ENCODE results near the gene APOB. TPM values are rescaled to one million over a fixed set of nuclear protein-coding genes. Genes with fewer than 3 reads are reported as not detected.

Gene APOB
- total RNA-seq, 1 donor from 2014 or later = 15.9 TPM

- Mint-ChIP-seq H3K9me3 (ENCODE audit: unreplicated experiment) (no peaks in the 10 kb centered on the region), H3K4me1 (ENCODE audit: unreplicated experiment) (peaks cover 41% of the 10 kb centered on the region), H3K4me3 (ENCODE audit: unreplicated experiment) (no peak overlapping the region), H3K27ac (ENCODE audit: unreplicated experiment) (no peak overlapping the region), H3K36me3 (ENCODE audit: low read depth, unreplicated experiment) (no peaks in the 10 kb centered on the region), H3K27me3 (ENCODE audit: unreplicated experiment) (no peaks in the 10 kb centered on the region)
- no peak for DNase-seq (ENCODE audit: low spot score)
- TF ChIP-seq CTCF (IDR thresholded peaks at IDR 0.05; ENCODE audit: unreplicated experiment) = no peak
Observed at GRCh38 chr2:21067125-21067524, 23.3 kb upstream of the APOB start.

GRCh38 chr2:21059885-21060610, 16.2 kb upstream of the APOB start:
- TF ChIP-seq CTCF (IDR thresholded peaks at IDR 0.05; ENCODE audit: unreplicated experiment) = no peak
- H3K4me3 Mint-ChIP-seq (ENCODE audit: unreplicated experiment) = no peak overlapping the region
- H3K27me3 Mint-ChIP-seq (ENCODE audit: unreplicated experiment) = peaks cover 1% of the 10 kb centered on the region
- no peak overlapping the region for H3K27ac Mint-ChIP-seq (ENCODE audit: unreplicated experiment)
- H3K36me3 Mint-ChIP-seq (ENCODE audit: low read depth, unreplicated experiment) = no peaks in the 10 kb centered on the region
- no peaks in the 10 kb centered on the region for H3K4me1 Mint-ChIP-seq (ENCODE audit: unreplicated experiment)
- no peaks in the 10 kb centered on the region for H3K9me3 Mint-ChIP-seq (ENCODE audit: unreplicated experiment)
- DNase-seq (ENCODE audit: low spot score) = no peak

- Mint-ChIP-seq H3K27me3 (ENCODE audit: unreplicated experiment) (peaks cover 1% of the 10 kb centered on the region), H3K27ac (ENCODE audit: unreplicated experiment) (no peak overlapping the region)
- TF ChIP-seq CTCF (IDR thresholded peaks at IDR 0.05; ENCODE audit: unreplicated experiment) = no peak
Observed at GRCh38 chr2:21057097-21057496, 13.2 kb upstream of the APOB start.

GRCh38 chr2:21055879-21056790, 12.3 kb upstream of the APOB start:
- Mint-ChIP-seq H3K9me3 (ENCODE audit: unreplicated experiment) (no peaks in the 10 kb centered on the region), H3K4me3 (ENCODE audit: unreplicated experiment) (no peak overlapping the region)

More at GRCh38 chr2:21057097-21057496, 13.2 kb upstream of the APOB start:
- H3K4me3 Mint-ChIP-seq (ENCODE audit: unreplicated experiment) = no peak overlapping the region
- no peaks in the 10 kb centered on the region for H3K9me3 Mint-ChIP-seq (ENCODE audit: unreplicated experiment)
- H3K36me3 Mint-ChIP-seq (ENCODE audit: low read depth, unreplicated experiment) = no peaks in the 10 kb centered on the region
- no peaks in the 10 kb centered on the region for H3K4me1 Mint-ChIP-seq (ENCODE audit: unreplicated experiment)
- DNase-seq (ENCODE audit: low spot score) = no peak

More at GRCh38 chr2:21055879-21056790, 12.3 kb upstream of the APOB start:
- Mint-ChIP-seq H3K36me3 (ENCODE audit: low read depth, unreplicated experiment) (no peaks in the 10 kb centered on the region), H3K27me3 (ENCODE audit: unreplicated experiment) (no peaks in the 10 kb centered on the region), H3K27ac (ENCODE audit: unreplicated experiment) (no peak overlapping the region), H3K4me1 (ENCODE audit: unreplicated experiment) (no peaks in the 10 kb centered on the region)
- no peak for DNase-seq (ENCODE audit: low spot score)
- TF ChIP-seq CTCF (IDR thresholded peaks at IDR 0.05; ENCODE audit: unreplicated experiment) = no peak
